A549 (cell line): ENCODE data around the gene AFF2.

Experiments
- CBX8 ChIP-seq: fragments of 200-600 bp; sonication (generic); IDR thresholded peaks from 2 replicates; pipeline ENCODE4 v1.6.1; 2016
- CTCF ChIP-seq: fragments of >200 bp; sonication (Bioruptor Twin); formaldehyde crosslinking; IDR thresholded peaks from 3 replicates; pipeline ENCODE4 v1.5.1; 2016
- PBX3 ChIP-seq: IDR thresholded peaks from 2 replicates; pipeline ENCODE4 v1.6.1; 2012
- POLR2A ChIP-seq: IDR thresholded peaks from 2 replicates; pipeline ENCODE4 v1.6.1; 2012; ENCODE audit warnings: mild to moderate bottlenecking, low read length
- TP53 ChIP-seq: fragments of 250-450 bp; sonication (Bioruptor Pico); IDR thresholded peaks from 2 replicates; pipeline ENCODE4 v1.5.0; 2021; ENCODE audit warnings: mild to moderate bottlenecking, moderate library complexity
- USF2 ChIP-seq: fragments of 450-650 bp; IDR thresholded peaks from 2 replicates; pipeline ENCODE4 v1.6.1; 2014; ENCODE audit warnings: antibody characterized with exemption

GRCh38 chrX:148788449-148788848, 288.0 kb downstream of the AFF2 start:
- TF ChIP-seq TP53 (CRISPR knock-in tag): no peak
- no peak for TF ChIP-seq CTCF
- no peak for TF ChIP-seq POLR2A
- no peak for TF ChIP-seq CBX8
- no peak for TF ChIP-seq PBX3
- no peak for TF ChIP-seq USF2
